ENCODE results near the gene CALN1. TPM values are rescaled to one million over a fixed set of nuclear protein-coding genes. Genes with fewer than 3 reads are reported as not detected.
A peak's percentile ranks its signal among the peaks of the same experiment; 100 is the strongest.

Gene CALN1
- total and polyA plus RNA-seq, 2 of the 8 experiments (the other 6 are each of a cell fraction or from before 2014, with no cell fraction given) = 6.4 to 15.2 TPM

DNA sequence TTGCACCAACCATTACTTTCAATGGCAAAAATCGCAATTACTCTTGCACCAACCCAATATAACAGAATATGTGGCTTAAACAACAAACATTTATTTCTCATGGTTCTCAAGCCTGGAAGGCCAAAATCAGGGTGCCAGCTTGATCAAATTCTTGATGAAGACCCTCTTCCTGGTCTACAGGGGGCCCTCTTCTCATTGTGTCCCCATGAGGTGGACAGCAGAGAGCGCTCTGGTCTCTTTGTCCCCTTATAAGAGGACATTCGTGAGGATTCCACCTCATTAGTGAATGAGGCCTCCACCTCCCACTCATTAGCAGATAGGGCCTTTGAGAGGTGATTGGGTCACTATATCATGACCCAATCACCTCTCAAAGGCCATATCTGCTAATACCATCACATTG, 120.0 kb downstream of the CALN1 start:
- Histone ChIP-seq H3K4me2 (ENCODE audit: insufficient read depth in 1 of 2, low read depth in 2 of 2, low read length in 2 of 2) (no peak overlapping the region), H4K91ac (replicated peaks; ENCODE audit: insufficient read length, low read length) (no peak overlapping the region), H2AK5ac (ENCODE audit: low read depth, low read length) (no peak overlapping the region), H2BK120ac (replicated peaks; ENCODE audit: low read depth, low read length) (no peak overlapping the region), H2AFZ (ENCODE audit: low read length) (no peak overlapping the region), H3K36me3 (ENCODE audit: control insufficient read depth in 2 of 4, insufficient read depth in 4 of 4, low read length in 3 of 4) (no peaks in the 10 kb centered on the region; a peak in 2 of 8 replicates), H3K4me1 (replicated peaks in 1 of 4; ENCODE audit: control insufficient read depth in 3 of 4, insufficient read depth in 4 of 4, low read length in 3 of 4) (no peaks in the 10 kb centered on the region), H2BK5ac (ENCODE audit: low read depth, low read length) (no peak overlapping the region), H2BK20ac (ENCODE audit: low read length) (no peak overlapping the region), H3K79me2 (ENCODE audit: control insufficient read depth in 1 of 2, insufficient read depth in 2 of 2, low read length in 2 of 2) (no peaks in the 10 kb centered on the region), H2BK12ac (ENCODE audit: low read depth, low read length) (no peak overlapping the region), H3K23ac (ENCODE audit: insufficient read length) (no peak overlapping the region), H2BK15ac (ENCODE audit: low read length) (no peak overlapping the region), H4K20me1 (replicated peaks in 1 of 2; ENCODE audit: control insufficient read depth in 1 of 2, insufficient read depth in 2 of 2, low read length in 2 of 2) (no peaks in the 10 kb centered on the region), H3K23me2 (ENCODE audit: low read depth, low read length) (no peaks in the 10 kb centered on the region), H3K27ac (ENCODE audit: low read depth, low read length) (no peak overlapping the region), H3K14ac (ENCODE audit: insufficient read length) (no peak overlapping the region), H3K9ac (replicated peaks in 1 of 4; ENCODE audit: extremely low read depth in 1 of 4, low read depth in 3 of 4, low read length in 3 of 4) (no peak overlapping the region), H3K4me3 (ENCODE audit: extremely low read depth in 1 of 4, insufficient read depth in 2 of 4, low read depth in 3 of 4, low read length in 4 of 4) (no peak overlapping the region), H3K4ac (replicated peaks; ENCODE audit: insufficient read length, low read depth, low read length) (no peak overlapping the region), H3K79me1 (ENCODE audit: low read depth, low read length) (no peaks in the 10 kb centered on the region; the same call in 1 of the 2 replicates), H3K56ac (replicated peaks; ENCODE audit: insufficient read length, low read depth, low read length) (no peak overlapping the region), H3K18ac (ENCODE audit: extremely low read depth, low read length) (no peak overlapping the region), H3K9me3 (ENCODE audit: insufficient read depth in 2 of 2, low read depth in 1 of 2, low read length in 1 of 2) (no peaks in the 10 kb centered on the region; a peak in 1 of 4 replicates), H4K5ac (ENCODE audit: insufficient read length, low read depth, low read length) (no peak overlapping the region), H4K8ac (ENCODE audit: extremely low read depth, insufficient read depth, low read length) (no peak overlapping the region), H3K27me3 (replicated peaks in 1 of 4; ENCODE audit: control insufficient read depth in 3 of 4, extremely low read depth in 1 of 4, insufficient read depth in 3 of 4, low read length in 3 of 4) (no peaks in the 10 kb centered on the region)
- CTCF ChIA-PET (ENCODE audit: partially characterized antibody) = interaction anchor here (1.0 kb wide), 1 partner anchor 24 kb away, joined by 3 read pairs; no protein-coding TSS in a partner anchor
- TF ChIP-seq CEBPB (IDR thresholded peaks at IDR 0.05; ENCODE audit: low read depth, low read length) (no peak), RAD21 (IDR thresholded peaks at IDR 0.05 in 1 of 2, conservative IDR thresholded peaks at IDR 0.05 in 1 of 2; ENCODE audit: low read depth in 2 of 2, low read length in 2 of 2) (peak; percentile 18 to 33; a peak in 2 of 4 replicates)
- TF ChIP-seq, protein P1, sequence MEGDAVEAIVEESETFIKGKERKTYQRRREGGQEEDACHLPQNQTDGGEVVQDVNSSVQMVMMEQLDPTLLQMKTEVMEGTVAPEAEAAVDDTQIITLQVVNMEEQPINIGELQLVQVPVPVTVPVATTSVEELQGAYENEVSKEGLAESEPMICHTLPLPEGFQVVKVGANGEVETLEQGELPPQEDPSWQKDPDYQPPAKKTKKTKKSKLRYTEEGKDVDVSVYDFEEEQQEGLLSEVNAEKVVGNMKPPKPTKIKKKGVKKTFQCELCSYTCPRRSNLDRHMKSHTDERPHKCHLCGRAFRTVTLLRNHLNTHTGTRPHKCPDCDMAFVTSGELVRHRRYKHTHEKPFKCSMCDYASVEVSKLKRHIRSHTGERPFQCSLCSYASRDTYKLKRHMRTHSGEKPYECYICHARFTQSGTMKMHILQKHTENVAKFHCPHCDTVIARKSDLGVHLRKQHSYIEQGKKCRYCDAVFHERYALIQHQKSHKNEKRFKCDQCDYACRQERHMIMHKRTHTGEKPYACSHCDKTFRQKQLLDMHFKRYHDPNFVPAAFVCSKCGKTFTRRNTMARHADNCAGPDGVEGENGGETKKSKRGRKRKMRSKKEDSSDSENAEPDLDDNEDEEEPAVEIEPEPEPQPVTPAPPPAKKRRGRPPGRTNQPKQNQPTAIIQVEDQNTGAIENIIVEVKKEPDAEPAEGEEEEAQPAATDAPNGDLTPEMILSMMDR (IDR thresholded peaks at IDR 0.05; ENCODE audit: control extremely low read depth in 1 of 3, insufficient read depth in 1 of 3, low read depth in 1 of 3, low read length in 3 of 3) = peak in 2 of 3 experiments; percentile 19 to 59; a peak in 3 of 4 replicates
- POLR2A ChIA-PET (ENCODE audit: partially characterized antibody) = interaction anchor here (0.8 kb wide), 1 partner anchor 10 kb away, joined by 3 read pairs; no protein-coding TSS in a partner anchor
- DNase-seq (ENCODE audit: low read depth in 1 of 2, low spot score in 2 of 2) = no peak
- no peak for FAIRE-seq
- WGBS, 2 experiments (ENCODE audit: extremely low coverage in 1 of 2, insufficient coverage in 1 of 2, insufficient read length in 1 of 2, insufficient replicate concordance in 2 of 2, low coverage in 1 of 2, low lambda C conversion rate in 2 of 2, missing lambda C conversion rate in 1 of 2) = 77% methylated on average over 3 of the region's 3 CpGs; no CpG with 5 or more reads in 1 of the 2 experiments

Data from H1 (cell line).